OCI-LY7 (cell line): ENCODE results near the gene JOSD2.

Experiments used
- CTCF ChIP-seq: fragments of 200-600 bp; sonication (generic); conservative IDR thresholded peaks from 2 replicates; pipeline ENCODE4 v1.5.1; 2014; ENCODE audit warnings: mild to moderate bottlenecking, antibody characterized with exemption, low read length, moderate library complexity, mixed read lengths
- EZH2phosphoT487 ChIP-seq: fragments of 200-600 bp; sonication (generic); IDR thresholded peaks from 2 replicates; pipeline ENCODE4 v1.6.1; 2018; ENCODE audit warnings: low read depth, borderline replicate concordance, mild to moderate bottlenecking, mixed run types, antibody characterized with exemption, low read length, moderate library complexity, mixed read lengths

GRCh38 chr19:50476907-50477238 lies 34.1 kb downstream of the JOSD2 start:
- TF ChIP-seq CTCF = no peak
- no peak for TF ChIP-seq EZH2phosphoT487
